GM19463 (cell line): ENCODE results near the gene MATK.
"Not testable (repeated sequence)": the region's sequence is repeated elsewhere in the genome, so short reads cannot be mapped to it uniquely, and the experiment has no call there.

Experiments
- ATAC-seq: cut with Tn5 transposase; IDR thresholded peaks from one replicate; pipeline ENCODE4 v1.9.1; 2021; ENCODE audit warnings: mild to moderate bottlenecking, moderate library complexity; ENCODE audit not compliant: unreplicated experiment

MATK gene

GRCh38 chr19:3771000-3771905, 14.9 kb downstream of the MATK start:
- ATAC-seq, result no peak

GRCh38 chr19:3770136-3770999, 15.8 kb downstream of the MATK start:
- ATAC-seq, result no peak

- no peak for ATAC-seq
Measured at GRCh38 chr19:3769494-3769893, 16.7 kb downstream of the MATK start.

GRCh38 chr19:3768748-3769099, 17.5 kb downstream of the MATK start:
- no peak for ATAC-seq

DNA sequence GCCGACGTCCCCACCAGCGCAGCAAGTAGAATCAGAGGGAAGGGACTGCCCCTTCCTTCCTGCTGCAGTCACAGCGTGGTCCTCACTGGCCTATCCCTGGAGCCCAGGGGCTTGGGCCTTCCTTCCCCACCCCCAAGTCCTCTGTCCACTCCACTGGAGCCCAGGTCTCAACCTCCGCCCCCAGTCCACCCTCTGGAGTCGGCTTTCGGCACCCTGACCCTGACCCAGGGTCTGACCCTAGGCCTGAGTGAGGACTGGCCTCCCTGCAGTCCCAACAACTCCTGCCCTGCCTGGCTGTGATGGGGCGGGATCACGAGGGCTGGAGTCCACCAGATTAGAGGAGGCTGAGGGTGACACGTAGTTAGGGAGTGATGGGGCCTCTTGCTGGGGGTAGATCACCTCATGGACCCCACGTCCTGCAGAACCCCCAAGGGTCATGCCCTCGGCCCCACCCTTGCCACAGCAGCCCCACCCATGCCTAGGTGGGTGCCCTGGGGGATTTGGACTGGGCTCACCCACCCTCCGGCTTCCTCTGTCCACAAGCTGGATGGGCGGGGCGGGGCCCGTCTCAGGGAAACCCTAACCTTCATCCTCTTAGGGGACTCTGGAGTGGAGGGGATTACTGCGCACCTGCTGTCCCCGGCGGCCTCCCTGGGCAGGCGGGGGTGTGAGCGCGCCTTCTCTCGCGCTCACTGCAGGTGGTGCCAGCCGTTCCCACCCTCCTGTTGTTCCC, 18.0 kb downstream of the MATK start:
- ATAC-seq, result no peak

DNA sequence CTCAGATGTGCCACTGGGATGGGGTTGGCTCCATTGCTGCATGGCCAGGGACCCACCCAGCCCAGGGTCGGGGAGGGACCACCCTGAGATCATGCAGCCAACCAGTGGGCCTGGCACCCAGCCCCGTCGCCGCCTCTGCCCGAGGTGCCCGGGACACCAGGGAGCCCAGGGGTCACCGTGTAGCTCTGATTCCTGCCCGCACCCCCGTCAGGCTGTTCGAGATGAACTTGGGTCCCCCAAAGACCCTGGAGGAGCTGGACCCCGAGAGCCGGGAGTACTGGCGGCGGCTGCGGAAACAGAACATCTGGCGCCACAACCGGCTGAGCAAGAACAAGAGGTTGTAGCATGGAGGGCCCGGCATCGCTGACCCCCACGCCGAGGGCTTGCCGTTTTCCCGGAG, 19.1 kb downstream of the MATK start:
- ATAC-seq, result no peak

GRCh38 chr19:3766520-3766919, 19.7 kb downstream of the MATK start:
- ATAC-seq, result no peak

DNA sequence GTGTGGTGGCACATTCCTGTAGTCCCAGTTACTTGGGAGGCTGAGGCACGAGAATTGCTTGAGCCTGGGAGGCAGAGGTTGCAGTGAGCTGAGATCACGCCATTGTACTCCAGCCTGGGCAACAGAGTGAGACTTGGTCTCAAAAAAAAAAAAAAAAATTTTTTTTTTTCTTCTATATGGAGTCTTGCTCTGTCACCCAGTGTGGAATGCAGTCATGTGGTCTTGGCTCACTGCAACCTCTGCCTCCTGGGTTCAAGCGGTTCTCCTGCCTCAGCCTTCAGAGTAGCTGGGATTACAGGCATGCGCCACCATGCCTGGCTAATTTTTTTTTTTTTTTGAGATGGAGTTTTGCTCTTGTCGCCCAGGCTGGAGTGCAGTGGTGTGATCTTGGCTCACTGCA, 20.4 kb downstream of the MATK start:
- not testable (repeated sequence) for ATAC-seq

DNA sequence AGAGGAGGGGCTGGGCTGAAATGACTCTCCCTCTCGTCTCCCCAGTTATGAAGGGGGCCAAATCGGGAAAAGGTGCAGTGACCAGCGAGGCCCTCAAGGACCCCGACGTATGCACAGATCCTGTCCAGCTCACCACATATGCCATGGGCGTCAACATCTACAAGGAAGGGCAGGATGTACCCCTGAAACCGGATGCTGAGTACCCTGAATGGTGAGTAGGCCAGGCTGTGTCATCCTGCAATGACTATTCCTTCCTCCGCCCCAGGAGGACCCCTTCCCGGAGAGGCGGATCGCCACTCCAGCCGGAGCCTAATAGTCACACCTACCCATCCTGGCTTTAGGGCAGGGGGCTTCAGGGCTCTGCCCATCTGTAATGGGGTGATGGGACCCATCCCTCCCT, 21.1 kb downstream of the MATK start:
- ATAC-seq, result no peak

- peak; percentile 74 for ATAC-seq
Measured at GRCh38 chr19:3762501-3763459, 23.4 kb downstream of the MATK start, which contains the start of gene MRPL54. MRPL54 (plus strand) TSS chr19:3762682; CDS start chr19:3762701, 19 bp downstream.

GRCh38 chr19:3762130-3762473, 24.1 kb downstream of the MATK start:
- ATAC-seq, result no peak

- no peak for ATAC-seq
Measured at GRCh38 chr19:3761382-3762129, 24.6 kb downstream of the MATK start, which contains the start of gene APBA3. APBA3 (minus strand) TSS chr19:3761692; CDS start chr19:3760264, 1,428 bp downstream.

DNA sequence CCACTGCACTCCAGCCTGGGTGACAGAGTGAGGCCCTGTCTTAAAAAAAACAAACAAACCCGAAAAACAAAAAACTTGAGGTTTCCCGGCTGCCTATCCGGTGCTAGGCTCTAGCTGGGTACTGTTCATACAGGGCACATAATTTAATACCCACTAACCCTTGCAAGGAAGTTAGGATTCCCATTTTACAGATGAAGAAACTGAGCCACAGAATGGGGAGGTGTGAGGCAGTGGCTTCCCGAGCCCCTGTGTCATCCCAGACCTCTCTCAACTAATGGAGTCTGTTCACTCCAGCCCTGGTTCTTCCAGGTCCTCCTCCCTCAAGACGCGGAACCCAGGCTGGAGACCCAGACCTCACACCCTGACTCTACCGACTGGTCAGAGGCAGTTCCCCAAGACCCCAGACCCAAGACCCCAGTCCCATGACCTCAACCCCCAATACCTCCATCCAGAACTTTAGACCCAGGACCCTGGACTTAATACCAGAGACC, 25.3 kb downstream of the MATK start:
- ATAC-seq, result no peak

GRCh38 chr19:3759482-3760254, 26.5 kb downstream of the MATK start:
- no peak for ATAC-seq

GRCh38 chr19:3758297-3758696, 27.9 kb downstream of the MATK start:
- ATAC-seq, result not testable (repeated sequence)

DNA sequence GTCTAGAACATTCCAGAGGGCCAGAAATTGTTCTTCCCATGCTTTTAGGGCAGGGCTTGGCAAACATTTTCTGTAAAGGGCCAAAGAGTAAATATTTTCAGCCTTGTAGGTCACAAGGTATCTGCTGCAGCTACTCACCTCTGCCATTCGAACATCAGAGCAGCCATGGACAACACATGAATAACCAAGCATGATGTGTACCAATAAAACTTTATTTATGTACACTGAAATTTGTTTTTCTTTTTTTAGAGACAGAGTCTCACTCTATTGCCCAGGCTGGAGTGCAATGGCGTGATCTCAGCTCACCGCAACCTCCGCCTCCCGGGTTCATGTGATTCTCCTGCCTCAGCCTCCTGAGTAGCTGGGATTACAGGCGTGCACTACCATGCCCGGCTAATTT, 28.5 kb downstream of the MATK start:
- ATAC-seq, result not testable (repeated sequence)

- ATAC-seq, result no peak
Measured at GRCh38 chr19:3753631-3754410, 32.4 kb downstream of the MATK start.

DNA sequence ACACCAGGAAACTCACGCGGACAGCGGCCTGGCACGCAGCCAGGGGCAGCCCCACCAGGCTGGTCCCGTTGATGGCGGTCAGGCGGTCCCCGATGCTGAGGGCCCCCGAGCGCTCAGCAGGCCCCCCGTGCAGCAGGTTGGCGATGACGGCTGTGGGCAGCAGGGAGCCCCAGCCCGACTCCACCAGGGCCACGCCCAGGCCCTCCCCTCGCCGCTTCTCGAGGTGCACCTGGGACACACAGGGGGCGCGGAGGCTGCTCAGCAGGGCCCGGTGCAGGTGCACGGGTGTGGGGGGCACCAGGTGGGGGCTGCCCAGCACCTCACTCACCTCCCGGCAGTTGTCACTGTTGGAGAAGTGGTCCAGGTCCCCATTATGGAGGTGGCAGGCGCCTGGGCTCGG, 33.7 kb downstream of the MATK start:
- no peak for ATAC-seq
